C4-2B (cell line): ENCODE results near the gene NDUFS8.
A peak's percentile ranks its signal among the peaks of the same experiment; 100 is the strongest.

Source experiments
- H3K27ac ChIP-seq: fragments of 450-650 bp; 2 replicates; pipeline ENCODE4 v1.5.1; 2017
- ZFX ChIP-seq: fragments of 450-650 bp; IDR thresholded peaks from 2 replicates; pipeline ENCODE4 v1.6.1; 2017
- TF ChIP-seq, protein P1 (sequence below): fragments of 450-650 bp; conservative IDR thresholded peaks from 2 replicates; pipeline ENCODE4 v1.5.1; 2017; ENCODE audit warnings: mild to moderate bottlenecking

Gene NDUFS8

DNA sequence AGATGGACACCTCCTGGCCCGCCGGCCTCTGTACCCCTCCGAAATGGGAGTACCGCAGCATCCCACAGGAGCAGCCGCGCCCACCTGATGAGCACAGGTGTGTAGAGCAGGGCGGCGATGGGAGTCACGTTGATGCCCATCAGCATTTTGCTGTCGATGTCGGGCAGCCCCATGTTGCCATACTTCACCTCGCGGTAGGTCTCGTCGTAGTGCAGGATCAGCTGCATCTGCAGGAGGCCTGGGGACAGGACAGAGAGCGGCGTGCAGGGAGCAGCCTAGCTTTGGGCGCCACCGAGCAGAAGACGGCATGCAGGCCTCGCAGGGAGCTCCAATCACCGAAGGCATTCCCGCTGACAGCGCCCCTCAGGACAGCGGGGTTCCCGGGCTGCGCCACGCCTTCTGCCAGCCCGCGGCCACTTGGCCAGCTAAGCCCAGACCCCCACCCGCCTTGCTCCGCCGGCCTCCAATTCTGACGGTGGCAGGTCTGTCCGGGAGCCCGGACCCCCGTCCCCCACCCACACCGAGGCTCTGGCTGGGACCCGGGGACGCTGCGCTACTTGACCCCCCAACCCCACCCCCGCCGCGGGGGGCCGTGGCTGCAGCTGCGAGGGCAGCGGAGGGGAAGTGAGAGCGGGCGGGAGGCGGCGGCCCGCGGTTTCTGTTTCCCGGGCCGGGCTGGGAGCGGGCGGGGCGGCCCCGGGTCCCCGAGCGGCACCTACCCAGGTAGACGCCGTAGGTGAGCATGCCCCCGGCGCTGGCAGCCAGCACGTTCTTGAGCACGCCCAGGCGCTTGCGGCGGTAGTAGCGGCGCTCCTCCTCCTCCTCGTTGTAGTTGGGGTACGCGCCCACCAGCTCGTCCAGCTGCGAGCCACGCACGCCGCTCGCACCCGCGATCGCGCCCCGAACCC lies 27.3 kb upstream of the NDUFS8 start:
- H3K27ac ChIP-seq: peak overlapping the region; percentile 60
- TF ChIP-seq, protein P1, sequence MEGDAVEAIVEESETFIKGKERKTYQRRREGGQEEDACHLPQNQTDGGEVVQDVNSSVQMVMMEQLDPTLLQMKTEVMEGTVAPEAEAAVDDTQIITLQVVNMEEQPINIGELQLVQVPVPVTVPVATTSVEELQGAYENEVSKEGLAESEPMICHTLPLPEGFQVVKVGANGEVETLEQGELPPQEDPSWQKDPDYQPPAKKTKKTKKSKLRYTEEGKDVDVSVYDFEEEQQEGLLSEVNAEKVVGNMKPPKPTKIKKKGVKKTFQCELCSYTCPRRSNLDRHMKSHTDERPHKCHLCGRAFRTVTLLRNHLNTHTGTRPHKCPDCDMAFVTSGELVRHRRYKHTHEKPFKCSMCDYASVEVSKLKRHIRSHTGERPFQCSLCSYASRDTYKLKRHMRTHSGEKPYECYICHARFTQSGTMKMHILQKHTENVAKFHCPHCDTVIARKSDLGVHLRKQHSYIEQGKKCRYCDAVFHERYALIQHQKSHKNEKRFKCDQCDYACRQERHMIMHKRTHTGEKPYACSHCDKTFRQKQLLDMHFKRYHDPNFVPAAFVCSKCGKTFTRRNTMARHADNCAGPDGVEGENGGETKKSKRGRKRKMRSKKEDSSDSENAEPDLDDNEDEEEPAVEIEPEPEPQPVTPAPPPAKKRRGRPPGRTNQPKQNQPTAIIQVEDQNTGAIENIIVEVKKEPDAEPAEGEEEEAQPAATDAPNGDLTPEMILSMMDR: no peak
- TF ChIP-seq ZFX: no peak

DNA sequence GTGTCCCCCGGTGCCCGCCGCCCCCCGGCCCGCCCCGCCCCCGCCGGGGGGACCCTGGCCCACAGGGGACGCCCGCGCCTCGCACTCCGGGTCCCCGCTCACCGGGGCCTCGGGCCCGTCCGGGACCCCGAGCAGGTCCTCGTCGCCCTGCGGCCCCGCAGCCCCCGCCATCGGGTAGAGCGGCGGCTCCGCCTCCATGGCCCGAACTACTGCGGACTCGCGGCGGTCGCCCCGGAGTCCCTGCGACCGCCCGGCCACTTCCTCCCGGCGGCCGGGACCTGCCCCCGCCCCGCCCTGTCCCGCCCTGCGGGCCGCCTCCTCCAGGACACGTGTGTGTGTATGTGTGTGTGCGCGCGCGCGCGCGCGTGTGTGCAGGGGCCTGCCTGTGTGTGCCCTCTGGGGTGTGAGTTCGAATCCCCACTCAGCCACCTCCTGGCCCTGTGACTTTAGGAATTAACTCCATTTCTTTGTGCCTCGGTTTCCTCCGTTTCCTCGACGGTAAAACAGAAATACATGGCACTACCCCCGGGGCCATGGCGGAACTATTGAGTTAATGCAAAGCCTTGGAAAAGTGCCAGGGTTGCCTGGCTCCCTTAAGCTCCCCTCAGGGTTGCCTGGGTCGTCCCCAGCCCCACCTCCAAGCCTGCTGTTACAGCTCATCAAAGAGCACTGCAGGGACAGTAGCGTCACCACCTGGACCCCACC lies 26.5 kb upstream of the NDUFS8 start, which contains the start of gene UNC93B1:
TSS of gene UNC93B1 (minus strand) at position 252 of the 705 bp plus-strand sequence. CDS start at position 198, 54 bp downstream.
- TF ChIP-seq, protein P1: no peak
- TF ChIP-seq ZFX: 0 out of 2 replicates have a peak, but pooled peaks have one; percentile 36

DNA sequence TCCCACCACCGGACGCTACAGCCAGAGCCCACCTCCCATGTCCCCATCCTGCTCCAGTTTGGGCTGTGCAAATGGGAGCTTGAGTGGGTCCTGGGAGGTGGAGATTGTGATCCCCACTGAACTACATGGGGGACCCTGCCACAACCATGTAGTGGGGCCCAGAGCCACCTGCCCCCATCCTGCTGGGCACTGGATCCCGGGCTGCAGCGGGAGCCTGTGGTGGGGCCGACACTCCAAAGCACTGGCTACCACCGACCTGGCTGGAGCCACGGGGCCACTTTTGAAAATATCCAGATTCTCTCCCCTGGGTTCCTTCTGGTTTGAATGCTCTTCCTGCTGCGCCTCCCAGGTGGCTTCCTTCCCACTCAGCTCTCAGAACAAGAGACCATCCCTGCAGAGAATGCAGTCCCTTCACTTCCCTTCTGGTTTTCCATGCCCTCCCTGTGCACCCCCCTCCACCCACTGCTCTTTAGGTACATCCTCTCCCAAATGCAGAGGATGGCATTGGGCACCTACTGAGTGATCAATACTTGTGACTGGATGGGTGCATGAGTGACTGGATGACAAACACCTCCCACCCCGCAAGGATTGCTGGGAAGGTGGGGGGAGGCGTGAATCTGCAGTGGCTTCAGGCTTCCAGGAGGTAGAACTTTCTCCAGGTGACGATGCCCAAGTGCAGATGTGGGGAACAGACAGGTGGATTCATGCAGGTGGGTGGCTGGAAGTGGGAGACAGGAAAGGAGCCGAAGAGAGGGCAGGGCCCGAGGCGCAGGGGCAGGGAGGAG lies 25.7 kb upstream of the NDUFS8 start:
- H3K27ac ChIP-seq: peak overlapping the region; percentile 60; the same call in 1 of the 2 replicates
- no peak for TF ChIP-seq ZFX
- TF ChIP-seq, protein P1: no peak

More for the DNA sequence above, 26.5 kb upstream of the NDUFS8 start, which contains the start of gene UNC93B1:
- peak within 1 kb of the TSS; percentile 60 for H3K27ac ChIP-seq

DNA sequence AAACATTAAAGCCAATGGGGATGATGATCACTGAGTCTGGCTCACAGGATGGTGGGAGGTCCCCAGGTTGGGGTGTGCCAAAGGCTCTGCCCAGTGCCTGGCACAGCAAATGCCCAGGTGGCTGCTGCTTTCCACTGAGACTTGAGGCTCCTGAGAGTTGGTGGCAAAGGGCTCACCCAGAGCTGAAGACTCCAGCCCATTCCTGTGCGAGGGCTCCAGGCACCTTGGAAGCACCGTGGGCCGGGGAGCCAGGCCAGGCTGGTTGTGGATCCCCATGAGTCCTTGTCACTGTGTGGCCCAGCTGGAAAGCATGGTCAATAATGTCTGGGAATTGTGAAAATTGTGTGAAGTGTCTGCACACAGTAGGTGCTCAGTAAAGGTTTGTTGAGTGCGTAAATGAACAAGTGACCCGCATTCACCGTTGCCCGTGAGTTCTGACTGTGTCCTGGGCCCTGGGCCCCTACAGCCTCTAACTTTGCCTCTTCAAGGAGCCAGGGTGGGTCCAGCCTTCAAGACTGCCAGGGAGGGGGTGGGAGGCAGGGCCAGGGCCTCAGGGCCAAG lies 23.8 kb upstream of the NDUFS8 start:
- no peak overlapping the region for H3K27ac ChIP-seq
- TF ChIP-seq, protein P1: no peak
- no peak for TF ChIP-seq ZFX

DNA sequence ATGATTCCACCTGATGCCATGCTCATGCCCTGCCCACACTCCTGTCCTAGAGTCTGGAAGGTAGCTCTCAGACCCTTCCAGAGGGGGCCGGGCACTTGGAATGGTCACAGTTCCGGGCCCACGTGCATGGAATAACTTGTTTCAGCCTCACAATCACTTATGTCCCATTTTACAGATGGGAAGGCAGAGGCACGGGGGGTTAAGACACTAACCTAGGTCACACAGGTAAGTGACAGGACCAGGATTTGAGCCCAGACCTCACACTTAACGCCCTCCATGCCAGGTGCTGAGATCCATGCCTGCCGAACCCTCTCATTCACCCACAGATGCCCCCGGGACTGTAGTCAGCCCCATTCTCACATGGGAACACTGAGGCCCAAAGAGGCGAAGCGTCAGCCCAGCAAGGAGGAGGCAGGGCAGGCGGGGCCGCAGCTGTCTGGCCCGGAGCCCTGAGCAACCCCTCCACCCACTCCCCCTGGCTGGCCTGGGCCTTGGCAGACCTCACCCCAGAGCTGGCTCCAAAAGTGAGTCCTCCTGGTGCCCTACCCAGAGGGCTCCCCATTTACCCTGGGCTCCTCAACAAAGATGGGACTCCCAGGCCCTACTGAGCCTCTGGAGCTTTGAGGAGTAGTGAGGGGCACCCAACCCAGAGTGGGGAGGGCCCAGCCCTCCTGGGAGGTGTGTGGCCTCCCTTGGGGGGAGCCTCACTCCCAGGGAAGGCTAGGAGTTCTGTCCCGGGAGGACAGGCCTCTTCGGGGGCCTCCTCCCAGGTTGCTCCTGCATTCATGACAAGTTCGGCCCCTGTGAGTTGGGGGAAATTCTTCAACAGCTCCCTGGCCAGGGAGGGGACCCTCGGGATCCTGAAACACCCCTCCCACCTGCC lies 22.7 kb upstream of the NDUFS8 start:
- no peak overlapping the region for H3K27ac ChIP-seq
- TF ChIP-seq, protein P1: no peak
- TF ChIP-seq ZFX: no peak
